ENCODE data around the gene TFDP1.
"Not testable (repeated sequence)": the region's sequence is repeated elsewhere in the genome, so short reads cannot be mapped to it uniquely, and the experiment has no call there.

TFDP1 gene

DNA sequence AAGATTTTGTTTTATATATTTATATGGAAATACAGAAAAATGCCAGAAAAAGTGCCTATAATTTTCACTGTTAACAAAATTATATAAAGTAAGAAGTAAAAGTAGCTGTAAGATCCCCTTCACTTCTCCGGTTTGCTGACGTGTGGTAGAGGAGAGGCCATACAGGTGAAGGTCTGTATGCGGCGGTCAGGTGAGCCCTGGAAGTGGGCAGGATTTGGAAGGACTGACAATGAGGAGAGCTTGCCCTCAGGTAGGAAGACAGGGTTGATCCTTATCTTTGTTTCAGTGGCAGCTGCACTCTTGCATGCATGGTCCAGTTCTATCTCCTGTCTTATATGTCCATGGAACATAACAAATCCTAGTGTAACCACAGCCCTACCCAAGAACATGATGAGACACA, 16.9 kb upstream of the TFDP1 start:
- no peak for DNase-seq (ENCODE audit: low spot score)

DNA sequence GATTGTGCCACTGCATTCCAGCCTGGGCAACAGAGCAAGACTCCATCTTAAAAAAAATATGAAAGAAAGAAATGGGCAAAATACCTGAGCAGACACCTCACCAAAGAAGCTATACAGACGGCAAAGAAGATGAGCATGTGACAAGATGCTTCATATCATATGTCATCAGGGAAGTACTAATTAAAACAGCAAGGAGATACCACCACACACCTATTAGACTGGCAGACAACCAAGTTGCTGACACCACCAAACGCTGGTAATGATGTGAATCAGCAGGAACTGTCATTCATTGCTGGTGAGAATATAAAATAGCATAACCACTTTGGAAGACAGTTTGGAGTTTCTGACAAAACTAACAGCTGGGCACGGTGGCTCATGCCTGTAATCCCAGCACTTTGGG, 11.5 kb upstream of the TFDP1 start:
- DNase-seq (ENCODE audit: low spot score), result no peak

DNA sequence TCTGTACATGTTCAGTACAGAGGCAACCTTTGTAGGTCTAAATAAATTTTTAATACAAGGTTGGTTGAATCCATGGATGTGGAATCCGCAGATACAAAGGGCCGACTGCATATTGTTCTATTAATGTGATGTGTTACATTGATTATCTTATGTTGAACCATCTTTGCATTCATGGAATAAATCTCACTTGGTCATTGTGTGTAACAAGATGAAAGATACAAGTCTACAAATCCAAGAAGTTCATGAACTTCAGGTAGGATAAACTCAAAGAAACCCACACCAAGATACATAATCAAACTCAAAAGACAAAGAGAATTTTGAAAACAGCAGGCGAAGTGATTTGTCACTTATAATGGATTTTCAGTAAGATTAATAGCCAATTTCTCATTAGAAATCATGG, 8.0 kb upstream of the TFDP1 start:
- no peak for DNase-seq (ENCODE audit: low spot score)

DNA sequence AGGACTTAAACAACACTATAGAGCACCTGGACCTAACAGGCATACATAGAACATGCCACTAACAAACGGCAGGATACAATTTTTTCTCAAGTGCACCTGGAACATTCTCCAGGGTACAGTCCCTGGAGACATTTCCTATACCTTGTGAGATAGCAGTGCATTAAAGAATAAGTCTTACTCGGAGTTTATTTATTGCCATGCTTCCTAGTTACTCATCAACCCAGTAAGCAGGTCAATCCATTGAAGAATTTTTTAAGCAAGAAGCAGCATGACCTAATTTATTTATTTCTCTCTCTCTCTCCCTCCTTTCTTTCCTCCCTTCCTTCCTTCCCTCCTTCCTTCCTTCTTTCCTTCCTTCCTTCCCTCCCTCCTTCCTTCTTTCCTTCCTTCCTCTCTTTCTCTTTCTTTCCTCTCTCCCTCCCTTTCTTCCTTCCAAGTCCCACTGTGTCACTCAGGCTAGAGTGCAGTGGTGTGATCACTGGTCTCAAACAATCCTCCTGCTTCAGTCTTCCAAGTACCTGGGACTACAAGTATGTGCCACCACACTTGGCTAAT, 6.6 kb upstream of the TFDP1 start:
- DNase-seq (ENCODE audit: low spot score), result no peak

- no peak for DNase-seq (ENCODE audit: low spot score)
These were observed 4.9 kb upstream of the TFDP1 start for GRCh38 chr13:113579686-113580085.

- no peak for DNase-seq (ENCODE audit: low spot score)
These were observed 2.7 kb upstream of the TFDP1 start for GRCh38 chr13:113581871-113582270.

- DNase-seq (ENCODE audit: low spot score), result no peak
These were observed 1.5 kb upstream of the TFDP1 start for GRCh38 chr13:113582841-113583631.

DNA sequence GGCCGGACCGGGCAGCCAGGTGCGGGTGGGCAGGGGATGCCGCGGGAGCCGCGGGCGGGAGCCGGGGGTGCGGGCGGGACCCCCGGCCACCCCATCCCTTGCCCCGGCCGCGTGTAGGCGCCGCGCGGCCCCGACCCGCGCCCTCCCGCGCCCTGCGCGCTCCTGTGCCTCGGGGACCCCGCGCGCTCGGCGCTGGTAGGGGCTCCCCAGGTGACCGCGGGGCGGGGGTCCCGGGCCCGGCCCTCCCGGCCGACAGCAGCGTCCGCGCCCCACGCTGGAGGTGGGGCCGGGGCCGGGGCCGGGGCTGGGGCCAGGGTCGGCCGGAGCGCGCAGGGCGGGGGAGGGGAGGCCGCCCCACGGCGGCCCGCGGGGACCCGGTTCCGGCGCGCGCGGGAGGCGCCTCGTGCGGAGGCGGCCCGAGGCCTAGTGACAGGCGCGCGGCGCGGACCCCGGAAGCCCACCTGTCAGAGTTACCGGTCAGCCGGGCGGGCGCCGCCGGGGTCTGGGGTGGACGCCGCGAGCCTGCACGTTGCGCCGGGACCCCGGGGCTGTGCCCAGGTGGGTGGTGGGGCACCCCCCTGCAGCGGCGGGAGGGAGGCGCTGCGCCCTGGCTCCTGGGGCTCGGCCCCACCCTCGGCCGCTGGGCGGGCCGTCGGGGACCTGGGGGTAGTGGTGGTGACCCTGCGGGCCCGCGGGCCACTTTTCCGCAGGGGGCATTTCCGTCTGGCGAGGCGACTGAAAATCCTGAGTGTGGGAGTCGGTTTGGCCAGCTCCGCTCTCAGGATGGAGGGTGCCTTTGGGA, 518 bp downstream of the TFDP1 start:
- peak; percentile 55 for DNase-seq (ENCODE audit: low spot score)

- DNase-seq (ENCODE audit: low spot score), result no peak
These were observed 1.3 kb downstream of the TFDP1 start for GRCh38 chr13:113585896-113586295.

DNA sequence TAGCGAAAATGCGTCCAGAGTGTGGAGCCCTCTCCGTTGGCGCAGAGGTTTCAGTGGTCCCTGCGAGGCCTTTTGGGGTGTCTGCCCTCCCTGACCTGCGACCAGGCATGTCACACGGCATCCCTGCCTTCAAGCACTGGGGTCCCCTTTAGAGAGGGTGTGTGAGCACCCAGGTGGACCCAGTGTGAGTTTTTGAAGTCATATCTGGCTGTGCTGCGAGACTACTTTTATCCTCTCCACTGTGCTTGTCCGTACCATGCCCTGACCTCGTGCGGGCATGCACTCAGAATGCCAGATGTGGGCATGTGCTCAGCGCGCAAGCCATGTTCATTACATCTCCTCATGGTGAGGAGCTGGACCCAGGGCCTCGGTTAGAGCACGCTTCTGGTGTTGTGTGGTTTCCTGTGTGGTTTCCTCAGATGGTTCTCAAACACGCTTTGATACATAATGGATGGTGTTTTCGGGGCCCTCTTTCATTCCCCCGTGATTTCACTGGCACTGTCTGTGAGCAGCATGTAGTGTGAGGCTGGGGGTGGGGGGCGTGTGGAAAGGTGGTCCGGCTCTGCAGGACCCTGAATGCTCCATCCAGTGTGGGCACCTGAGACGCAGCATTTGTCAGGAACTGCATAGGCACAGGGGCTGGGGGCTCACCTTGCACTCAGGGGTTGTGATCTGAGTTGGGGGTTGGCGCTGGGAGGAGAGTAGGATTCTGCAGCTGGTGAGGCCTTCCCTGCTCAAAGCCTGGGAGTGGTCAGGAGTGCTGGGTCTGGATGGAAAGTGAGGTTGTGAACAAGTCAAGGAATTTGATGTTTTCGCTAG, 2.3 kb downstream of the TFDP1 start:
- DNase-seq (ENCODE audit: low spot score), result no peak

GRCh38 chr13:113588394-113589111, 4.0 kb downstream of the TFDP1 start:
- DNase-seq (ENCODE audit: low spot score), result no peak

- no peak for DNase-seq (ENCODE audit: low spot score)
These were observed 4.9 kb downstream of the TFDP1 start for GRCh38 chr13:113589251-113589960.

GRCh38 chr13:113589961-113590339, 5.4 kb downstream of the TFDP1 start:
- DNase-seq (ENCODE audit: low spot score), result no peak

- DNase-seq (ENCODE audit: low spot score), result no peak
These were observed 7.2 kb downstream of the TFDP1 start for GRCh38 chr13:113591750-113592149.

DNA sequence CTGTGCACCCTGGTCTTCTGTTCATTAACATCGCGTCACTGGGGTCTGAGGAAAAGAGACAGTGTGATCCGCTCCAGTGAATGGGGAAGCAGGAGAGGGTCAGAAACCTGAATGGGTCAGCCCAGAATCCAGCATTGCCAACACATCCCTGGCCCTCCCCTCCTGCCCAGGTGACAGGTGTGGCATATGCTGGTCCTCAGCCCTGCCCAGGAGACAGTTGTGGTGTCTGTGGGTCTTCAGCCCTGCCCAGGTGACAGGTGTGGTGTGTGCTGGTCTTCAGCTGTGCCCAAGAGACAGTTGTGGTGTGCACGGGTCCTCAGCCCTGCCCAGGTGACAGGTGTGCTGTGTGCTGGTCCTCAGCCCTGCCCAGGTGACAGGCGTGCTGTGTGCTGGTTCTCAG, 8.0 kb downstream of the TFDP1 start:
- no peak for DNase-seq (ENCODE audit: low spot score)

DNA sequence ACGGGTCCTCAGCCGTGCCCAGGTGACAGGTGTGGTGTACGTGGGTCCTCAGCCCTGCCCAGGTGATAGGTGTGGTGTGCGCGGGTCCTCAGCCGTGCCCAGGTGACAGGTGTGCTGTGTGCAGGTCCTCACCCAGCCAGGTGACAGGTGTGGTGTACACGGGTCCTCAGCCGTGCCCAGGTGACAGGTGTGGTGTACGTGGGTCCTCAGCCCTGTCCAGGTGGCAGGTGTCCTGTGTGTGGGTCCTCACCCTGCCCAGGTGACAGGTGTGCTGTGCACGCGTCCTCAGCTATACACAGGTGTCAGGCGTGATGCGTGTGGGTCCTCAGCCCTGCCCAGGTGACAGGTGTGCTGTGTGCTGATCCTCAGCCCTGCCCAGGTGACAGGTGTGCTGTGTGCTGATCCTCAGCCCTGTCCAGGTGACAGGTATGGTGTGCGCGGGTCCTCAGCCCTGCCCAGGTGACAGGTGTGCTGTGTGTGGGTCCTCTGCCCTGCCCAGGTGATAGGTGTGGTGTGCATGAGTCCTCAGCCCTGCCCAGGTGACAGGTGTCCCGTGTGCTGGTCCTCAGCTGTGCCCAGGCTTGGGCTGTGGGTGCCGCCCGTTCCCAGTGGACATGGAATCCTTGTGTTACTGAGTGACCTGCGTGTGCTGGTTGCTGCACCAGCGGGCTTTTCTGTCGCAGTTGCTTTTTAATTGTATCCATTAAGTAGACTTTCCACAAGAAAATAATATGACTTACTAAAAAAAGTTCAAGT, 9.7 kb downstream of the TFDP1 start:
- not testable (repeated sequence) for DNase-seq (ENCODE audit: low spot score)

- DNase-seq (ENCODE audit: low spot score), result no peak
These were observed 10.6 kb downstream of the TFDP1 start for GRCh38 chr13:113595131-113595530.

GRCh38 chr13:113596321-113597200, 12.0 kb downstream of the TFDP1 start:
- DNase-seq (ENCODE audit: low spot score), result no peak

DNA sequence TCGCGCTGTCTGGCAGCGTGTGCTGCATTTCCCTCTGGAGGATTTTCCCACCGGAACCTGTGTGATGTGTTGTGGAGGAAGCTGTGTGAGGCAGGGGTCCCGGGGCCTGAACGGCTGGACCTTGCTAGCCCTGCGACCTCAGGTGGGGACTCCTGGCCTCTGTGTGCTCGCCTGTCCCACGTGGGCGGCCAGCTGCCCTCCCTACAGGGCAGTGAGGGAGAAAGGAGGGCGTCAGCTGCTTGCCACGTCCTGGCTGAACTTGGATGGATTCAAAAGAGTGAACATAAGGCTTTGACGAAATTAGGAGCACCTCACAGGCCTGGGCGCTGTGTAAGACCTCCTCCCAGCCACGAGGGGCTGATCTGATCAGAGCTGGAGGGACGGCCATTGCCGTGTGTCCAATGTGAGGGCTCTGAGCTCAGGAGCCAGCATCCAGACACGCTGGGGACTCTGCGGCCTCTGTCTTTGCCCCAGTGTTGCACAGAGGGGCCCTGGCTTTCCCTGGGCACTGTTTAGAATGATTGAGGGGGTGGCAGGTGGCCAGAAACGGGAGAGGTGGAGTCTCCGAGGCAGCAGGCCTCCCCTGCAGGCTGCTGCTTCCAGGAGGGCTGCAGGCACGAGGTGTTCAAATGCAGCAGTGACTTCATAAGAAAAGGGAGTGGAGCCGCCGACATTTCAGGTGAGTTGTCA, 13.0 kb downstream of the TFDP1 start:
- no peak for DNase-seq (ENCODE audit: low spot score)

Data from AG20443 (cell line).